Fibroblast of skin of scalp (primary cell): ENCODE data around the gene RPA1.

Experiments used
- DNase-seq: peaks from one replicate; pipeline ENCODE4 v3.0.0-alpha.2; 2013

Gene RPA1

DNA sequence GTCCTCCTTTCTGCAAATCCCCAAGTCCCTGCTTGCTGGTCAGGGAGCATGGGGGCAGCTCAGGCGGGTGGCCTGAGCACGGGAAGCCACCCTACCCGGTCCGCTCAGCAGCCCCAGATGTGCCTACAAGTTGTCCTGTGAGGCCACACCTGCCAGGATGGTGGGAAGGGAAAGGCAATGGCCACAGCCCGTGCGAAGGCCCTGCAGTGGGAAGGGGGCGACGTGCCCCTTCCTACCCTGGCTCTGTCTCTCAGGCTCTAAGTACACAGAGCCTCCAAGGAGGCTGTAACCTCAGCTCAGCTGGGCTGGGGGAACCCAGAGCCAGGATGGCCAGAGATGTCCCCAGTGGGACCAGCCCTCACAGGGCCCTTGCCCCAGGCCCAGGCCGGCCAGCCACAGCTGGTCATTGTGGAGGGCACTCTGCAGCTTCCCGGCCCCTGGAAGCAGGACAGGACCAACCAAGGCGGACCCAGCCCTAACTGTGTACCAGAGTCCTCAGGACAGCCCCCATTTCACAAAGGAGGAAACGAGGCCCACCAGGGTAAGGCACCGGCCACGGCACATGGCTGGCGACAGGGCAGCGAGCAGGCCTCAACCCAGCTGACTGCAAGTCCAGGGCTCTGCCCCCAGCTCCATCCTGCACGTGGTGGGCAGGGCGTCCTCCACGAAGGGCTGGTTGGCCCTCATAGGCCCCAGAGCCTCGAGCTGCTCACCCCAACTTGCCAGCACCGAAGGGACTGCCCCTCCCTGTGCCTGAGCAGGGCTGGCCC lies 113.0 kb downstream of the RPA1 start:
- DNase-seq: no peak

GRCh38 chr17:1943436-1943831 lies 113.6 kb downstream of the RPA1 start:
- DNase-seq: no peak

GRCh38 chr17:1945621-1946020 lies 115.8 kb downstream of the RPA1 start:
- DNase-seq: no peak

- DNase-seq: no peak
Observed at GRCh38 chr17:1946021-1946932, 116.5 kb downstream of the RPA1 start.

GRCh38 chr17:1947229-1947742 lies 117.5 kb downstream of the RPA1 start:
- no peak for DNase-seq

GRCh38 chr17:1947743-1948516 lies 118.1 kb downstream of the RPA1 start:
- DNase-seq: no peak

DNA sequence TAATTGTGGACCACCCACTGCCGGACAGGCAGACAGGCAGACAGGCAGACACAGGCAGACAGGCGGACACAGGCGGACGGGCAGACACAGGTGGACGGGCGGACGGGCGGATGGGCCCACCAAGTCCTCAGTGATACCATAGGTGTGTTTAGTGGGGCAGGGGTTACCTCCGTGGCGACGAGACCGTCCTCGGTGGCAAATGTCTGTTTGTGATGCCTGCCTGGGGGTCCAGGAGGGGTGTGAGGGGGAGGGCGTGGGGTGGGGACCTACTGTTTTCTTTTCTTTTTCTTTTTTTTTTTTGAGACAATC lies 118.7 kb downstream of the RPA1 start:
- no peak for DNase-seq
